ENCODE results near the gene SRSF11. TPM values are rescaled to one million over a fixed set of nuclear protein-coding genes. Genes with fewer than 3 reads are reported as not detected.

Gene SRSF11
- polyA plus RNA-seq, 1 of the 3 experiments (the other 2 are of a cell fraction): 138 TPM

- Histone ChIP-seq H3K4me2 (peak overlapping the region; percentile 88), H3K9me3 (no peaks in the 10 kb centered on the region), H3K4me3 (ENCODE audit: low read depth in 2 of 2, low read length in 1 of 2) (peak overlapping the region; percentile 78 to 80; a peak in 3 of 4 replicates), H3K9ac (peak overlapping the region; percentile 96), H4K20me1 (ENCODE audit: insufficient read depth) (peaks cover 49% of the 10 kb centered on the region), H3K36me3 (replicated peaks in 1 of 2; ENCODE audit: control insufficient read depth in 1 of 2, insufficient read depth in 2 of 2, low read length in 1 of 2) (peaks cover 44 to 47% of the 10 kb centered on the region in 2 experiments), H3K27ac (ENCODE audit: low read depth in 2 of 2, low read length in 1 of 2) (peak overlapping the region in 1 of 2 experiments; percentile 94; a peak in 2 of 4 replicates), H3K27me3 (ENCODE audit: insufficient read depth) (no peaks in the 10 kb centered on the region), H3K9me2 (no peaks in the 10 kb centered on the region), H3K79me2 (ENCODE audit: insufficient read depth) (peaks cover 96% of the 10 kb centered on the region), H3K4me1 (ENCODE audit: control insufficient read depth in 1 of 2, insufficient read depth in 2 of 2, low read depth in 1 of 2, low read length in 1 of 2) (peaks cover 0 to 20% of the 10 kb centered on the region in 2 experiments; a peak in 3 of 4 replicates), H2AFZ (ENCODE audit: low read depth) (no peak overlapping the region), H3F3A (replicated peaks; ENCODE audit: insufficient read depth) (peaks cover 26% of the 10 kb centered on the region)
- CTCF ChIA-PET: interaction anchor here (0.7 to 1.4 kb wide), 2 partner anchors 12 to 190 kb away, joined by 3 to 9 read pairs; no protein-coding TSS in a partner anchor
- WGBS (ENCODE audit: low lambda C conversion rate): 51% methylated on average over 3 of the region's 3 CpGs
- no peak for DNase-seq
- no peak for TF ChIP-seq RFX5 (IDR thresholded peaks at IDR 0.05; ENCODE audit: low read length)
- TF ChIP-seq EZH2phosphoT487 (IDR thresholded peaks at IDR 0.05; ENCODE audit: borderline replicate concordance, low read depth): no peak
- no peak for TF ChIP-seq RCOR1 (IDR thresholded peaks at IDR 0.05; ENCODE audit: low read length)
- no peak for TF ChIP-seq RAD21 (IDR thresholded peaks at IDR 0.05; ENCODE audit: low read length)
- no peak for TF ChIP-seq USF2 (IDR thresholded peaks at IDR 0.05; ENCODE audit: borderline replicate concordance, low read depth, low read length)
- TF ChIP-seq MAX (IDR thresholded peaks at IDR 0.05; ENCODE audit: low read depth): no peak
- no peak for TF ChIP-seq ELF1 (IDR thresholded peaks at IDR 0.05)
- TF ChIP-seq CHD2 (IDR thresholded peaks at IDR 0.05; ENCODE audit: low read length, partially characterized antibody): no peak
- no peak for TF ChIP-seq FOXM1 (IDR thresholded peaks at IDR 0.05; ENCODE audit: low read depth)
- TF ChIP-seq YY1 (IDR thresholded peaks at IDR 0.05; ENCODE audit: low read depth): no peak
- no peak for TF ChIP-seq JUND (IDR thresholded peaks at IDR 0.05)
- no peak for TF ChIP-seq GATA2 (CRISPR knock-in tag; IDR thresholded peaks at IDR 0.05)
- TF ChIP-seq POLR2AphosphoS5 (IDR thresholded peaks at IDR 0.05; ENCODE audit: low read depth, low read length): no peak
- POLR2A ChIA-PET: no interaction called here
These were observed 1.6 kb downstream of the SRSF11 start for GRCh38 chr1:70222716-70223235.

GRCh38 chr1:70224954-70225353 lies 3.8 kb downstream of the SRSF11 start:
- WGBS (ENCODE audit: low lambda C conversion rate): 95% methylated on average over 2 of the region's 2 CpGs
- no peak overlapping the region for H3K4me2 ChIP-seq
- TF ChIP-seq NRF1 (IDR thresholded peaks at IDR 0.05; ENCODE audit: low read depth, low read length): no peak
- no peak for TF ChIP-seq JUND (IDR thresholded peaks at IDR 0.05)
- TF ChIP-seq ZBTB33 (IDR thresholded peaks at IDR 0.05; ENCODE audit: borderline replicate concordance, low read depth): no peak
- no peak for TF ChIP-seq RFX5 (IDR thresholded peaks at IDR 0.05; ENCODE audit: low read length)
- TF ChIP-seq EZH2phosphoT487 (IDR thresholded peaks at IDR 0.05; ENCODE audit: borderline replicate concordance, low read depth): no peak
- no peak for TF ChIP-seq YY1 (IDR thresholded peaks at IDR 0.05; ENCODE audit: low read depth)
- no peak for TF ChIP-seq USF1 (IDR thresholded peaks at IDR 0.05; ENCODE audit: borderline replicate concordance, low read depth)

More at GRCh38 chr1:70224954-70225353, 3.8 kb downstream of the SRSF11 start:
- H3K9me2 ChIP-seq: no peaks in the 10 kb centered on the region
- DNase-seq: no peak
- ChIA-PET CTCF (interaction anchor here (0.6 kb wide), 1 partner anchor 628 kb away, joined by 3 read pairs; no protein-coding TSS in a partner anchor), POLR2A (no interaction called here)
- H3F3A ChIP-seq (replicated peaks; ENCODE audit: insufficient read depth): peaks cover 25% of the 10 kb centered on the region
- H3K4me3 ChIP-seq (ENCODE audit: low read depth in 2 of 2, low read length in 1 of 2): no peak overlapping the region
- no peaks in the 10 kb centered on the region for H3K27me3 ChIP-seq (ENCODE audit: insufficient read depth)
- peaks cover 96% of the 10 kb centered on the region for H3K79me2 ChIP-seq (ENCODE audit: insufficient read depth)
- H3K4me1 ChIP-seq (ENCODE audit: control insufficient read depth in 1 of 2, insufficient read depth in 2 of 2, low read depth in 1 of 2, low read length in 1 of 2): peaks cover 0 to 20% of the 10 kb centered on the region in 2 experiments; a peak in 3 of 4 replicates
- no peak overlapping the region for H3K9ac ChIP-seq
- peaks cover 60 to 69% of the 10 kb centered on the region in 2 experiments for H3K36me3 ChIP-seq (replicated peaks in 1 of 2; ENCODE audit: control insufficient read depth in 1 of 2, insufficient read depth in 2 of 2, low read length in 1 of 2)
- peaks cover 59% of the 10 kb centered on the region for H4K20me1 ChIP-seq (ENCODE audit: insufficient read depth)
- H2AFZ ChIP-seq (ENCODE audit: low read depth): no peak overlapping the region
- H3K9me3 ChIP-seq: no peaks in the 10 kb centered on the region
- no peak overlapping the region for H3K27ac ChIP-seq (ENCODE audit: low read depth in 2 of 2, low read length in 1 of 2)
